ENCODE results near the gene ASTN1.

GRCh38 chr1:176838276-176838995, 326.1 kb downstream of the ASTN1 start:
- TF ChIP-seq, protein P1, sequence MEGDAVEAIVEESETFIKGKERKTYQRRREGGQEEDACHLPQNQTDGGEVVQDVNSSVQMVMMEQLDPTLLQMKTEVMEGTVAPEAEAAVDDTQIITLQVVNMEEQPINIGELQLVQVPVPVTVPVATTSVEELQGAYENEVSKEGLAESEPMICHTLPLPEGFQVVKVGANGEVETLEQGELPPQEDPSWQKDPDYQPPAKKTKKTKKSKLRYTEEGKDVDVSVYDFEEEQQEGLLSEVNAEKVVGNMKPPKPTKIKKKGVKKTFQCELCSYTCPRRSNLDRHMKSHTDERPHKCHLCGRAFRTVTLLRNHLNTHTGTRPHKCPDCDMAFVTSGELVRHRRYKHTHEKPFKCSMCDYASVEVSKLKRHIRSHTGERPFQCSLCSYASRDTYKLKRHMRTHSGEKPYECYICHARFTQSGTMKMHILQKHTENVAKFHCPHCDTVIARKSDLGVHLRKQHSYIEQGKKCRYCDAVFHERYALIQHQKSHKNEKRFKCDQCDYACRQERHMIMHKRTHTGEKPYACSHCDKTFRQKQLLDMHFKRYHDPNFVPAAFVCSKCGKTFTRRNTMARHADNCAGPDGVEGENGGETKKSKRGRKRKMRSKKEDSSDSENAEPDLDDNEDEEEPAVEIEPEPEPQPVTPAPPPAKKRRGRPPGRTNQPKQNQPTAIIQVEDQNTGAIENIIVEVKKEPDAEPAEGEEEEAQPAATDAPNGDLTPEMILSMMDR (IDR thresholded peaks at IDR 0.05; ENCODE audit: insufficient read depth, low read length): no peak
- no peak for TF ChIP-seq POLR2AphosphoS5 (IDR thresholded peaks at IDR 0.05; ENCODE audit: low read depth)
- TF ChIP-seq, protein P2, sequence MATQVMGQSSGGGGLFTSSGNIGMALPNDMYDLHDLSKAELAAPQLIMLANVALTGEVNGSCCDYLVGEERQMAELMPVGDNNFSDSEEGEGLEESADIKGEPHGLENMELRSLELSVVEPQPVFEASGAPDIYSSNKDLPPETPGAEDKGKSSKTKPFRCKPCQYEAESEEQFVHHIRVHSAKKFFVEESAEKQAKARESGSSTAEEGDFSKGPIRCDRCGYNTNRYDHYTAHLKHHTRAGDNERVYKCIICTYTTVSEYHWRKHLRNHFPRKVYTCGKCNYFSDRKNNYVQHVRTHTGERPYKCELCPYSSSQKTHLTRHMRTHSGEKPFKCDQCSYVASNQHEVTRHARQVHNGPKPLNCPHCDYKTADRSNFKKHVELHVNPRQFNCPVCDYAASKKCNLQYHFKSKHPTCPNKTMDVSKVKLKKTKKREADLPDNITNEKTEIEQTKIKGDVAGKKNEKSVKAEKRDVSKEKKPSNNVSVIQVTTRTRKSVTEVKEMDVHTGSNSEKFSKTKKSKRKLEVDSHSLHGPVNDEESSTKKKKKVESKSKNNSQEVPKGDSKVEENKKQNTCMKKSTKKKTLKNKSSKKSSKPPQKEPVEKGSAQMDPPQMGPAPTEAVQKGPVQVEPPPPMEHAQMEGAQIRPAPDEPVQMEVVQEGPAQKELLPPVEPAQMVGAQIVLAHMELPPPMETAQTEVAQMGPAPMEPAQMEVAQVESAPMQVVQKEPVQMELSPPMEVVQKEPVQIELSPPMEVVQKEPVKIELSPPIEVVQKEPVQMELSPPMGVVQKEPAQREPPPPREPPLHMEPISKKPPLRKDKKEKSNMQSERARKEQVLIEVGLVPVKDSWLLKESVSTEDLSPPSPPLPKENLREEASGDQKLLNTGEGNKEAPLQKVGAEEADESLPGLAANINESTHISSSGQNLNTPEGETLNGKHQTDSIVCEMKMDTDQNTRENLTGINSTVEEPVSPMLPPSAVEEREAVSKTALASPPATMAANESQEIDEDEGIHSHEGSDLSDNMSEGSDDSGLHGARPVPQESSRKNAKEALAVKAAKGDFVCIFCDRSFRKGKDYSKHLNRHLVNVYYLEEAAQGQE (IDR thresholded peaks at IDR 0.05; ENCODE audit: insufficient replicate concordance, low read depth): no peak

All from HL-60 (cell line).